Tongue (tissue), 2 donors: ENCODE data around the gene TMEM41A. TPM values are rescaled to one million over a fixed set of nuclear protein-coding genes. Genes with fewer than 3 reads are reported as not detected.
"Not testable (repeated sequence)": the region's sequence is repeated elsewhere in the genome, so short reads cannot be mapped to it uniquely, and the experiment has no call there.

ENCODE experiments used
- DNase-seq: peaks from one replicate; pipeline ENCODE4 v3.0.0-alpha.2; 2015
- total RNA-seq: library from RNA; depleted of rRNA; stranded (reverse); fragments of >200 nt; gene quantifications from one replicate; pipeline ENCODE4 v1.2.3, GENCODE V29; 2014

The TMEM41A gene
- total RNA-seq, 1 donor from 2014 or later, result 15.6 TPM

GRCh38 chr3:185486394-185486793 is 12.4 kb downstream of the TMEM41A start:
- no peak for DNase-seq

GRCh38 chr3:185484296-185484695 is 14.5 kb downstream of the TMEM41A start:
- DNase-seq, result no peak

- no peak for DNase-seq
Observed at GRCh38 chr3:185479373-185479945, 19.4 kb downstream of the TMEM41A start.

DNA sequence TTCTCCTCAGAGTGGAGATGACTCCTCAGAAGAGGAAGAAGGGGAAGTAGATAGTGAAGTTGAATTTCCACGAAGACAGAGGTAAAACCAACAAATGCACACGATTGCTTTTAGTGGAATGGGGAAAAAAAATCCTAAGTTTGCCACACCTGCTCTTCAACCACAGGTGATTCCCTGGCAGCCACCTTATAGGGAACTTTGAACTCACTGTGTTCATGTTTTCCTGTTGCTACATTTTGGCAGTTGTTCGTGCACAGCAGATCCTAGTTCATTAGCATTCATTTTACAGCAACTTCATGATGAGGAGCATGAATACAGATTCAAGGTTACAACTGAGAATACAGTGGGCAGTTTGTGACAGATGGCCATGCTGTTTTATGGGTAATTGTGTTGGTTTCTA is 21.5 kb downstream of the TMEM41A start:
- no peak for DNase-seq

GRCh38 chr3:185474922-185475321 is 23.9 kb downstream of the TMEM41A start:
- not testable (repeated sequence) for DNase-seq

DNA sequence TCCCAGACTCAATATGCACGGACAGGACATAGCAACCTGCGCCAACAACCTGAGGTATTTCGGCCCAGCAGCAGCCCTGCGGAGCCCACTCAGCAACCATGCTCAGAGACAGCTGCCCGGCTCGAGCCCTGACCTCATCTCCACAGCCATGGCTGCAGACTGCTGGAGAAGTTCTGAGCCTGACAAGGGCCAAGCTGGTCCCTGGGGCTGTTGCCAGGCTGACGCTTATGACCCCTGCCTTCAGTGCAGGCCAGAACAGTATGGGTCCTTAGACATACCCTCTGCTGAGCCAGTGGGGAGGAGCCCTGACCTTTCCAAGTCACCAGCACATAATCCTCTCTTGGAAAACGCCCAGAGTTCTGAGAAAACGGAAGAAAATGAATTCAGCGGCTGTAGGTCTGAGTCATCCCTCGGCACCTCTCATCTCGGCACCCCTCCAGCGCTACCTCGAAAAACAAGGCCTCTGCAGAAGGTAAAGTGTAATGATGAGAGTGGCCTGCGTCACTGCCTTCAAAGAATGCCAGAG is 25.5 kb downstream of the TMEM41A start:
- DNase-seq, result no peak

- DNase-seq, result no peak
Observed at GRCh38 chr3:185470323-185470722, 28.5 kb downstream of the TMEM41A start.

DNA sequence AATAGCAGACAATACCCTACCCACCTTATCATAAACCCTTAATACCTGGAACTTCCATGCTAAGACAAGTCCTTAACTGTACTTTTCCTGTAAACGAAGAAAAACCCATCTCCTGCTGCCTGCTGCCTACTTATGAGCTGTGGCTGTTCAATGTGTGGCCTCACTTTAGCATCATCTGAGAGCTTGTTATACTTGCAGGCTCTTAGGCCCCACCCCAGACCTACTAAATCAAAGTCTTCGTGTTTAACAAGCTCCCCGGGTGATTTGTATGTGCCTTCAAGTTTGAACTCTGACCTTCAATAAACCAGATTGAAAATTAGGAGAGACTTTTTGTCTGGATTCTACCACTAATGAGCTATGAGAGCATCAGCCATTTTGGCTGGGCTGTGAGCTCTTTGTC is 29.3 kb downstream of the TMEM41A start:
- no peak for DNase-seq

GRCh38 chr3:185466123-185466522 is 32.7 kb downstream of the TMEM41A start:
- DNase-seq, result not testable (repeated sequence)

DNA sequence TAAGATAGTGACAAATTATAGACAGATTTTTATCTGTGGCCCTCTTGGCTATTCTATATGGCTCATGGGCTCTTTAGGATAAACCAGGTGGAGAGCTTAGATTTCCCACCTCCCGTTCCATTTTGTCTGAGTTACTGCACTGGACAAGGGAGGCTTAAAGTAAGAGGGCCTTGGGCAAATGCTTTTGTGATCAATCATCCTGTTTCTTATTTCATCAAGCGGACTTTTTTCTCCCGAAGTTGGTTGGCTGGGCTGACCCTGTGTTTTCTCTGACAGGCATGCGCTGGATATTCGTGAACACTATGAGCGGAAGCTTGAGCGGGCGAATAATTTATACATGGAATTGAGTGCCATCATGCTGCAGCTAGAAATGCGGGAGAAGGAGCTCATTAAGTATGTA is 33.4 kb downstream of the TMEM41A start:
- DNase-seq, result no peak

- no peak for DNase-seq
Observed at GRCh38 chr3:185460719-185461350, 38.0 kb downstream of the TMEM41A start.

- no peak for DNase-seq
Observed at GRCh38 chr3:185460309-185460708, 38.5 kb downstream of the TMEM41A start.

- no peak for DNase-seq
Observed at GRCh38 chr3:185457376-185457775, 41.5 kb downstream of the TMEM41A start.

- DNase-seq, result not testable (repeated sequence)
Observed at GRCh38 chr3:185451432-185451831, 47.4 kb downstream of the TMEM41A start.

- DNase-seq, result no peak
Observed at GRCh38 chr3:185448107-185448506, 50.7 kb downstream of the TMEM41A start.

DNA sequence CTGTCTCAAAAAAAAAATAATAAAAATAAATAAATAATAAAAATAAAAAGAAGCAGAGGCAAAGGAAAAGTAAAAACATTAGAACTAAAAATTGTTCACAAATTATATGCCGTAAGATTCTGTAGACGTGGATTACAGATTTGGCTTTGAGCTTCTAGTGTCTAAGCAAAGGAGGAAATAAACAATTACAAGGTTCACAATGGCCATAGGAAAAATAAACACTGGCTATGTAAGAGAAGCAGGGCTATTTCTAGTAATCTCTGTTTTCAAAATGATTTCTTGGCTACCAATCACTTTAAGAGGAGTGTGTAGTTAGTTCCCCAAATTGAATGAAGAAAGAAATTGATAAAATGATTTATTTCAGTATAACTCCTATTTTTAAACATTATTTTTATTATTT is 54.5 kb downstream of the TMEM41A start:
- no peak for DNase-seq

DNA sequence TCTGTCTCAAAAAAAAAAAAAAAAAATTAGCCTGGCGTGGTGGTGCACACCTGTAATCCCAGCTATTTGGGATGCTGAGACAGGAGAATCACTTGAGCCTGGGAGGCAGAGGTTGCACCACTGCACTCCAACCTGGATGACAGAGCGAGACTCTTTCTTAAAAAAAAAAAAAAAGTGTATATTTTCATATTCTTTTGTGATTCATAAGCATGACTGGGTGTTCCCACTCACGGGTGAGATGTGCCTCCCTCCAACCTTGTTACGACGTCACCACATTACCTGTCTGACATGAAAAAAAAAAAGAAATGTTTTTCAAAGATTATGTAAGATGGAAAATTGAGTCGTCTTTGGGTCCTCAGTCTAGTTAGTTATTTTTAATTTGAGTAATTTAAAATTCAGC is 56.8 kb downstream of the TMEM41A start:
- DNase-seq, result no peak

DNA sequence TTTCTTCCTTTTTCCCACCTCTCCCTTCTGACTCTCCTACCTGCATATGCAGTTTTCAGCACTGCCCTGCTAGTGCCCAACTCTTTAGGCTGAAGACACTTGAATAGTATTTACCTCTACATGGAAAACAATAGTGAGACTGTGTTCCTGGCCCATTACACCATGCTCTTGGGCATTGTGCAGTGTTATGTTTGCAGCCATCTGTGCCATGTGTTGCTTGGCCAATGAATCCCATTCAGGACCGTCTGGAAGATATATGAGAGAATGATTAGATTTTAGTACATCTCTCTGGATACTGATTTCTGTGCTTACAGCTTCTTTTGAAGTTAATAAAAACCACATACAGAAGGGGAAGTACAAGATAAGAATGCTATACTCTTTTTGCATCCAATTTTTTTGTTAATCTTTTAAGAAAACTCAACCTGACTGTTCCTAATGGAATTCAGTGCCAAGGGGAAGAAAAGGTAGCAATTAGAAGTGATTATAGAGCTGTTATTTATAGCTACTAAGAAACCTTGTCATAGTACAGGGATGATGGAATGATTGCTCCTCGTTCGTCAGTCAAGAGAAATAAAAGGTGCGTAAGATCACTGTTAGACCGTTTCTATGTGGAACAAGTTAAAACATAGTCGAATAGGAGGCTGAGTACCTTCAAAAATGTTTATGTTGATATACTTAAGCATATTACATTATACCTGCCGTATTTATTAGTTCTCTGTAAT is 58.9 kb downstream of the TMEM41A start:
- no peak for DNase-seq

Other genes with a start within 250 kb of the TMEM41A start
- 3.8 TPM for gene EHHADH, start 245.0 kb downstream of the TMEM41A start, total RNA-seq
- 20.8 TPM for gene MAP3K13, start 135.9 kb downstream of the TMEM41A start, total RNA-seq
- gene LIPH, start 53.6 kb upstream of the TMEM41A start, total RNA-seq, result 1.3 TPM
- gene SENP2, start 87.3 kb upstream of the TMEM41A start, total RNA-seq, result 56.3 TPM